Heart left ventricle (tissue), 13 donors: ENCODE measurements around the gene PSRC1.

Experiments used
- CTCF ChIP-seq, 12 donors: fragments of 200-600 bp; sonication (generic) in 4 of 12; IDR thresholded peaks; one replicate each; pipeline versions ENCODE4 v1.5.0 to v1.8.0; 2018 to 2022; ENCODE audit warnings: antibody characterized with exemption in 12 of 12, mild to moderate bottlenecking in 5 of 12
- POLR2A ChIP-seq, 2 donors: fragments of 450-650 bp; IDR thresholded peaks; one replicate each; pipeline ENCODE4 v1.6.1; 2017; ENCODE audit warnings: antibody characterized with exemption in 2 of 2, mild to moderate bottlenecking in 2 of 2, moderate library complexity in 2 of 2
- donor health status: ischemic (EF 13 %, LVEDD 7.1; RV severe dilation, severe dysfunction).
- donor health status: DM: no; HTN: yes; CAD: no.
- donor health status: DM: no; HTN: no; CAD: no.
- donor health status: ischemic (EF 25% LVEDD 6.9; RV normal size, moderate dysfunction).
- donor health status: ischemic (EF 25% LVEDD 5.7; RV mildly dilated, moderate dysfunction).
- donor health status: ischemic (EF 35%, LVEDD 5.7; RV mildly dilated, moderate dysfunction).
- donor health status: nonischemic (EF 11% LVEDD 7.7; RV severe dilation, severe dysfunction).
- donor health status: DM: yes; HTN: yes; CAD: no.
- donor health status: PGD.
- donor health status: ischemic (EF 29% LVEDD 5.4; RV normal size, mild dysfunction).
- donor health status: nonischemic (EF 23%, LVEDD 6.1; RV moderate dilation, normal function).

GRCh38 chr1:109277434-109278204 is 5.3 kb downstream of the PSRC1 start:
- TF ChIP-seq POLR2A (IDR thresholded peaks at IDR 0.05): no peak
- TF ChIP-seq CTCF (IDR thresholded peaks at IDR 0.05): peak; percentile 79 to 93 (median 88)
